ENCODE data around the gene DTX3. TPM values are rescaled to one million over a fixed set of nuclear protein-coding genes. Genes with fewer than 3 reads are reported as not detected.

Gene DTX3
- total and polyA plus RNA-seq, 2 of the 13 experiments (the other 11 are each of a cell fraction or from before 2014, with no cell fraction given), result 9.0 to 27.2 TPM

GRCh38 chr12:57590864-57591781 lies 13.5 kb upstream of the DTX3 start, which contains the start of gene PIP4K2C (continued):
- TF ChIP-seq CAMTA2 (CRISPR knock-in tag; IDR thresholded peaks at IDR 0.05; ENCODE audit: borderline replicate concordance), result 0 out of 2 replicates have a peak, but pooled peaks have one; percentile 67
- no peak for TF ChIP-seq ZBTB43 (CRISPR knock-in tag; conservative IDR thresholded peaks at IDR 0.05)
- TF ChIP-seq FOXP4 (CRISPR knock-in tag; IDR thresholded peaks at IDR 0.05), result no peak
- peak; percentile 28; the same call in 1 of the 2 replicates for TF ChIP-seq ARID5B (CRISPR knock-in tag; IDR thresholded peaks at IDR 0.05)
- no peak for TF ChIP-seq ZNF674 (CRISPR knock-in tag; IDR thresholded peaks at IDR 0.05; ENCODE audit: low read depth)
- no peak for TF ChIP-seq ZNF576 (CRISPR knock-in tag; IDR thresholded peaks at IDR 0.05)
- no peak for TF ChIP-seq NCOA5 (CRISPR knock-in tag; IDR thresholded peaks at IDR 0.05)
- 0 out of 2 replicates have a peak, but pooled peaks have one; percentile 66 for TF ChIP-seq SNAI1 (CRISPR knock-in tag; IDR thresholded peaks at IDR 0.05; ENCODE audit: borderline replicate concordance)
- TF ChIP-seq MTA3 (CRISPR knock-in tag; IDR thresholded peaks at IDR 0.05), result no peak
- TF ChIP-seq KDM5B (CRISPR knock-in tag; IDR thresholded peaks at IDR 0.05; ENCODE audit: borderline replicate concordance), result peak; percentile 77
- peak; percentile 76 for TF ChIP-seq TFE3 (CRISPR knock-in tag; IDR thresholded peaks at IDR 0.05)
- no peak for TF ChIP-seq HNRNPH1 (optimal IDR thresholded peaks at IDR 0.05; ENCODE audit: low read depth, low read length)
- peak; percentile 75; the same call in 1 of the 2 replicates for TF ChIP-seq KLF6 (CRISPR knock-in tag; IDR thresholded peaks at IDR 0.05)
- TF ChIP-seq ZNF430 (CRISPR knock-in tag; IDR thresholded peaks at IDR 0.05), result no peak
- no peak for TF ChIP-seq SP5 (CRISPR knock-in tag; IDR thresholded peaks at IDR 0.05; ENCODE audit: borderline replicate concordance, low read depth)
- TF ChIP-seq CHD4 (IDR thresholded peaks at IDR 0.05; ENCODE audit: borderline replicate concordance, low read length), result no peak
- no peak for TF ChIP-seq ZNF10 (CRISPR knock-in tag; IDR thresholded peaks at IDR 0.05; ENCODE audit: borderline replicate concordance, low read depth)
- no peak for TF ChIP-seq ZNF562 (CRISPR knock-in tag; IDR thresholded peaks at IDR 0.05; ENCODE audit: borderline replicate concordance)
- peak; percentile 86 for TF ChIP-seq SP4 (CRISPR knock-in tag; IDR thresholded peaks at IDR 0.05)
- peak; percentile 82 for TF ChIP-seq KAT8 (CRISPR knock-in tag; IDR thresholded peaks at IDR 0.05)

All from HepG2 (cell line).